Spleen (tissue), 7 donors: ENCODE measurements around the gene HOXA7.

Experiments used
- POLR2A ChIP-seq, 3 donors: fragments of 450-650 bp; IDR thresholded peaks; one replicate each; pipeline ENCODE4 v1.5.1; 2017; ENCODE audit warnings: antibody characterized with exemption in 3 of 3, mild to moderate bottlenecking in 1 of 3
- POLR2AphosphoS5 ChIP-seq, 3 donors: sonication (generic); formaldehyde crosslinking; IDR thresholded peaks; one replicate each; pipeline ENCODE4 v1.5.1; 2017; ENCODE audit warnings: antibody characterized with exemption in 3 of 3
- TF ChIP-seq, protein P1 (sequence below), 11 experiments: fragments of 200-600 bp in 7 of 11; fragments of 450-650 bp in 4 of 11; sonication (generic) in 4 of 11; IDR thresholded peaks in 8 of 11; conservative IDR thresholded peaks in 3 of 11; 1 replicate in 7 of 11; 2 replicates in 4 of 11; pipeline versions ENCODE4 v1.4.0 to v1.8.0; 2016 to 2021; ENCODE audit warnings: antibody characterized with exemption in 11 of 11, inconsistent platforms in 4 of 11, mild to moderate bottlenecking in 1 of 11
- donor health status: DM: no; HTN: no; CAD: no; lungs with moderate emphysema.
- donor health status: DM: no; HTN: no; CAD: no.
- donor health status: DM: no; HTN: no; CAD: no.

DNA sequence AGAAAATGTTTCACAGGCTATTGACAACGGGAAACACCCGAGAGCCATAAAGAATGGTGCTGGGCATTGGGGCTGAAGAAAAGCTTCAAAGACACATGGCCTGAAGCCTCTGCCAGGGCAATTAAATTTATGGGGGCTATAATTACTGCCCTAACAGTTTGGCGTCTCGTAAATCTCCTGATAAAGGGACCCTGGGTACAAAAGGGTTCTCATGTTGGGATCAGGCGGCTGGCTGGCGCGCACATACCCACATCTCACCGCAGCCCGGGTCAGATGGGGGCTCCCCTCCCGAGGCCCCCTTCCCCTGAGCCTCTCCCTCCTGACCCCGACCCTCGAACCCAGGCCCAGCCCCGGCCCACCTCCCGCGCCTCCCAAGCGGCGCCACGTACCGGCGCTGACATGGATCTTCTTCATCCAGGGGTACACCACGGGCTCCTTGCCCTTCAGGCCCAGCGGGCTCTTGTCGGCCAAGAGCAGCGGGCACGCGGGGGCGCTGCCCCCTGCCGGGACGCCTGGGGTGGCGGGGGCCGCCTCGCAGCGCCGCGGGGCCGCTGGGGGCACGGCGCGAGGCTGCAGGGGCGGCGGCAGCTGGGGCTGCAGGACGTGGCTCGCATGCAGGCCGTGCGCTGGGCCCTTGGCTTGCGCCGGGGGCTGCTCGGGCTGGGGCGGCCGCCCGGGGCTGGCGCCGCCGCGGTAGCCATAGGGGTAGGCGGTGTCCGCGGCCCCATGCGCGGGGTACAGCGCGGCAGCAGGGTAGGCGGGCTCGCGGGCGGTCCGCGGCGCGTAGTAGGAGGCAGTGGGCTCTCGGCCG, 26.5 kb downstream of the HOXA7 start:
- TF ChIP-seq POLR2A (IDR thresholded peaks at IDR 0.05): no peak
- TF ChIP-seq, protein P1, sequence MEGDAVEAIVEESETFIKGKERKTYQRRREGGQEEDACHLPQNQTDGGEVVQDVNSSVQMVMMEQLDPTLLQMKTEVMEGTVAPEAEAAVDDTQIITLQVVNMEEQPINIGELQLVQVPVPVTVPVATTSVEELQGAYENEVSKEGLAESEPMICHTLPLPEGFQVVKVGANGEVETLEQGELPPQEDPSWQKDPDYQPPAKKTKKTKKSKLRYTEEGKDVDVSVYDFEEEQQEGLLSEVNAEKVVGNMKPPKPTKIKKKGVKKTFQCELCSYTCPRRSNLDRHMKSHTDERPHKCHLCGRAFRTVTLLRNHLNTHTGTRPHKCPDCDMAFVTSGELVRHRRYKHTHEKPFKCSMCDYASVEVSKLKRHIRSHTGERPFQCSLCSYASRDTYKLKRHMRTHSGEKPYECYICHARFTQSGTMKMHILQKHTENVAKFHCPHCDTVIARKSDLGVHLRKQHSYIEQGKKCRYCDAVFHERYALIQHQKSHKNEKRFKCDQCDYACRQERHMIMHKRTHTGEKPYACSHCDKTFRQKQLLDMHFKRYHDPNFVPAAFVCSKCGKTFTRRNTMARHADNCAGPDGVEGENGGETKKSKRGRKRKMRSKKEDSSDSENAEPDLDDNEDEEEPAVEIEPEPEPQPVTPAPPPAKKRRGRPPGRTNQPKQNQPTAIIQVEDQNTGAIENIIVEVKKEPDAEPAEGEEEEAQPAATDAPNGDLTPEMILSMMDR (IDR thresholded peaks at IDR 0.05 in 8 of 11, conservative IDR thresholded peaks at IDR 0.05 in 3 of 11): peak in 3 of 11 experiments; percentile 11 to 24 (median 23)
- TF ChIP-seq POLR2AphosphoS5 (IDR thresholded peaks at IDR 0.05): peak in 2 of 3 donors; percentile 34 to 43
